H1 (cell line): ENCODE results near the gene ELAVL2. TPM values are rescaled to one million over a fixed set of nuclear protein-coding genes. Genes with fewer than 3 reads are reported as not detected.

ENCODE experiments used
- CTCF ChIA-PET: fragments of 300-600 bp; sonication (Branson Sonifier 250); formaldehyde crosslinking; loops from one replicate; lab custom pipeline; 2021; ENCODE audit not compliant: partially characterized antibody; lab: Charles Lee
- POLR2A ChIA-PET: fragments of 300-600 bp; sonication (Branson Sonifier 250); formaldehyde crosslinking; loops from one replicate; lab custom pipeline; 2021; ENCODE audit warnings: inconsistent platforms; ENCODE audit not compliant: partially characterized antibody; lab: Charles Lee
- DNase-seq, 2 experiments: peaks; one replicate each; pipeline versions ENCODE4 v3.0.0 to v3.0.0-alpha.2; 2010 to 2022; ENCODE audit warnings: low spot score in 2 of 2, low read depth in 1 of 2, mixed read lengths in 1 of 2
- FAIRE-seq: peaks from 2 replicates; lab custom pipeline; 2011; peaks lifted over from hg19 to GRCh38; lab: Jason Lieb, UNC
- H2AFZ ChIP-seq: 2 replicates; pipeline ENCODE4 v1.8.1; 2012; ENCODE audit warnings: low read length, inconsistent platforms
- H2AK5ac ChIP-seq: 2 replicates; pipeline ENCODE4 v1.6.1; 2013; ENCODE audit warnings: low read depth, low read length
- H2BK120ac ChIP-seq: replicated peaks from 2 replicates; pipeline ENCODE3; 2013; ENCODE audit warnings: low read depth, low read length, inconsistent platforms
- H2BK12ac ChIP-seq: 2 replicates; pipeline ENCODE4 v1.6.1; 2013; ENCODE audit warnings: low read depth, low read length
- H2BK15ac ChIP-seq: 2 replicates; pipeline ENCODE4 v1.6.1; 2013; ENCODE audit warnings: low read length
- H2BK20ac ChIP-seq: 2 replicates; pipeline ENCODE4 v1.6.1; 2013; ENCODE audit warnings: low read length
- H2BK5ac ChIP-seq: 2 replicates; pipeline ENCODE4 v1.6.1; 2013; ENCODE audit warnings: low read depth, low read length
- H3K14ac ChIP-seq: 2 replicates; pipeline ENCODE4 v1.6.1; 2013; ENCODE audit warnings: inconsistent platforms; ENCODE audit not compliant: insufficient read length
- H3K18ac ChIP-seq: 2 replicates; pipeline ENCODE4 v1.6.1; 2013; ENCODE audit warnings: low read length; ENCODE audit errors: extremely low read depth
- H3K23ac ChIP-seq: 2 replicates; pipeline ENCODE4 v1.6.1; 2013; ENCODE audit warnings: inconsistent platforms; ENCODE audit not compliant: insufficient read length
- H3K23me2 ChIP-seq: 2 replicates; pipeline ENCODE4 v1.6.1; 2013; ENCODE audit warnings: low read depth, low read length
- H3K27ac ChIP-seq: 2 replicates; pipeline ENCODE4 v1.6.1; 2011; ENCODE audit warnings: low read depth, low read length, inconsistent platforms
- H3K27me3 ChIP-seq, 4 experiments: replicated peaks in 1 of 4; 1 replicate in 1 of 4; 2 replicates in 3 of 4; pipeline versions ENCODE4 v1.6.1 to v1.8.1; 2011 to 2013; ENCODE audit warnings: low read length in 3 of 4, mild to moderate bottlenecking in 3 of 4, inconsistent platforms in 2 of 4, mixed read lengths in 2 of 4, moderate library complexity in 1 of 4; ENCODE audit not compliant: control insufficient read depth in 3 of 4, insufficient read depth in 3 of 4; ENCODE audit errors: extremely low read depth in 1 of 4
- H3K36me3 ChIP-seq, 4 experiments: 2 replicates each; pipeline versions ENCODE4 v1.6.1 to v1.8.1; 2011 to 2013; ENCODE audit warnings: mild to moderate bottlenecking in 4 of 4, low read length in 3 of 4, moderate library complexity in 2 of 4, control low read depth in 1 of 4, inconsistent platforms in 1 of 4; ENCODE audit not compliant: insufficient read depth in 4 of 4, control insufficient read depth in 2 of 4
- H3K4ac ChIP-seq: replicated peaks from 2 replicates; pipeline ENCODE3; 2013; ENCODE audit warnings: low read length, low read depth, mixed read lengths, inconsistent platforms; ENCODE audit not compliant: insufficient read length
- H3K4me1 ChIP-seq, 4 experiments: replicated peaks in 1 of 4; 1 replicate in 1 of 4; 2 replicates in 3 of 4; pipeline versions ENCODE4 v1.6.1 to v1.8.1; 2011 to 2013; ENCODE audit warnings: low read length in 3 of 4, inconsistent platforms in 2 of 4, mixed read lengths in 1 of 4; ENCODE audit not compliant: insufficient read depth in 4 of 4, control insufficient read depth in 3 of 4
- H3K4me2 ChIP-seq, 2 experiments: 2 replicates each; pipeline versions ENCODE4 v1.6.1 to v1.8.1; 2011 to 2013; ENCODE audit warnings: low read depth in 2 of 2, low read length in 2 of 2, control low read depth in 1 of 2, inconsistent platforms in 1 of 2, mild to moderate bottlenecking in 1 of 2; ENCODE audit not compliant: insufficient read depth in 1 of 2
- H3K4me3 ChIP-seq, 4 experiments: fragments of 200-600, 300-600 bp in 1 of 4; sonication (generic), shearing (Covaris generic), sonication (Bioruptor Twin) in 1 of 4; 2 replicates each; pipeline versions ENCODE4 v1.5.1 to v1.8.1; 2011 to 2016; ENCODE audit warnings: low read length in 4 of 4, low read depth in 3 of 4, control low read depth in 2 of 4, inconsistent platforms in 2 of 4, mild to moderate bottlenecking in 2 of 4, mixed read lengths in 1 of 4, moderate library complexity in 1 of 4; ENCODE audit not compliant: insufficient read depth in 2 of 4; ENCODE audit errors: extremely low read depth in 1 of 4
- H3K56ac ChIP-seq: replicated peaks from 2 replicates; pipeline ENCODE3; 2013; ENCODE audit warnings: low read depth, mild to moderate bottlenecking, mixed read lengths, low read length, inconsistent platforms; ENCODE audit not compliant: insufficient read length
- H3K79me1 ChIP-seq: 2 replicates; pipeline ENCODE4 v1.6.1; 2013; ENCODE audit warnings: low read depth, low read length, control low read depth
- H3K79me2 ChIP-seq, 2 experiments: 2 replicates each; pipeline versions ENCODE4 v1.6.1 to v1.8.1; 2012 to 2013; ENCODE audit warnings: low read length in 2 of 2, mild to moderate bottlenecking in 2 of 2, inconsistent platforms in 1 of 2; ENCODE audit not compliant: insufficient read depth in 2 of 2, control insufficient read depth in 1 of 2
- H3K9ac ChIP-seq, 4 experiments: replicated peaks in 1 of 4; 1 replicate in 1 of 4; 2 replicates in 3 of 4; pipeline versions ENCODE4 v1.6.1 to v1.8.1; 2011 to 2013; ENCODE audit warnings: low read depth in 3 of 4, low read length in 3 of 4, control low read depth in 2 of 4, mild to moderate bottlenecking in 2 of 4, moderate library complexity in 2 of 4, inconsistent platforms in 1 of 4; ENCODE audit errors: extremely low read depth in 1 of 4
- H3K9me3 ChIP-seq, 2 experiments: 2 replicates each; pipeline versions ENCODE4 v1.6.1 to v1.8.1; 2012 to 2013; ENCODE audit warnings: mild to moderate bottlenecking in 2 of 2, moderate library complexity in 2 of 2, control low read depth in 1 of 2, inconsistent platforms in 1 of 2, low read depth in 1 of 2, low read length in 1 of 2, mixed read lengths in 1 of 2; ENCODE audit not compliant: insufficient read depth in 2 of 2
- H4K20me1 ChIP-seq, 2 experiments: replicated peaks in 1 of 2; 2 replicates each; pipeline versions ENCODE3 to v1.8.1; 2011 to 2013; ENCODE audit warnings: inconsistent platforms in 2 of 2, low read length in 2 of 2, mild to moderate bottlenecking in 1 of 2; ENCODE audit not compliant: insufficient read depth in 2 of 2, control insufficient read depth in 1 of 2
- H4K5ac ChIP-seq: 2 replicates; pipeline ENCODE4 v1.6.1; 2013; ENCODE audit warnings: low read length, low read depth, mixed read lengths, inconsistent platforms; ENCODE audit not compliant: insufficient read length
- H4K8ac ChIP-seq: 2 replicates; pipeline ENCODE4 v1.8.0; 2013; ENCODE audit warnings: mild to moderate bottlenecking, moderate library complexity, low read length, inconsistent platforms; ENCODE audit not compliant: insufficient read depth; ENCODE audit errors: extremely low read depth
- H4K91ac ChIP-seq: replicated peaks from 2 replicates; pipeline ENCODE3; 2013; ENCODE audit warnings: low read length, mixed read lengths, inconsistent platforms; ENCODE audit not compliant: insufficient read length
- CBX8 ChIP-seq: fragments of 300-800, 300-1000 bp; sonication (generic); IDR thresholded peaks from 2 replicates; pipeline ENCODE4 v1.7.1; 2016; ENCODE audit warnings: low read depth, low read length, borderline replicate concordance
- CHD2 ChIP-seq: IDR thresholded peaks from 2 replicates; pipeline ENCODE4 v1.6.1; 2012; ENCODE audit warnings: low read length, improper control_type of control experiment
- CTBP2 ChIP-seq: IDR thresholded peaks from 2 replicates; pipeline ENCODE4 v1.7.0; 2011; ENCODE audit warnings: borderline replicate concordance, mild to moderate bottlenecking, moderate library complexity, mixed read lengths, low read length; ENCODE audit not compliant: insufficient read depth, insufficient read length
- GABPA ChIP-seq: IDR thresholded peaks from 2 replicates; pipeline ENCODE4 v1.6.1; 2011; ENCODE audit warnings: mild to moderate bottlenecking, low read length, moderate library complexity, borderline replicate concordance; ENCODE audit not compliant: insufficient read depth
- HDAC2 ChIP-seq, 2 experiments: fragments of 300-600 bp in 1 of 2; sonication (generic) in 1 of 2; IDR thresholded peaks; 2 replicates each; pipeline ENCODE4 v1.6.1; 2011 to 2012; ENCODE audit warnings: low read depth in 2 of 2, low read length in 2 of 2, mild to moderate bottlenecking in 2 of 2, moderate library complexity in 2 of 2, borderline replicate concordance in 1 of 2, inconsistent platforms in 1 of 2
- JUN ChIP-seq: IDR thresholded peaks from 2 replicates; pipeline ENCODE4 v1.6.1; 2011; ENCODE audit warnings: low read depth, mild to moderate bottlenecking, improper control_type of control experiment, low read length
- PHF8 ChIP-seq: fragments of 200-600 bp; sonication (generic); conservative IDR thresholded peaks from 2 replicates; pipeline ENCODE4 v1.7.1; 2012; ENCODE audit warnings: low read depth, mild to moderate bottlenecking, inconsistent platforms, low read length, moderate library complexity
- SAP30 ChIP-seq: fragments of 300-600 bp; sonication (generic); IDR thresholded peaks from 2 replicates; pipeline ENCODE4 v1.7.1; 2012; ENCODE audit warnings: low read length, moderate library complexity, mild to moderate bottlenecking, inconsistent platforms; ENCODE audit not compliant: insufficient read depth, insufficient replicate concordance
- SIX5 ChIP-seq: IDR thresholded peaks from 2 replicates; pipeline ENCODE4 v1.6.1; 2011; ENCODE audit warnings: mild to moderate bottlenecking, low read depth, low read length
- SP4 ChIP-seq: IDR thresholded peaks from 2 replicates; pipeline ENCODE4 v1.6.1; 2012; ENCODE audit warnings: low read length, inconsistent platforms
- TBP ChIP-seq: IDR thresholded peaks from 2 replicates; pipeline ENCODE4 v1.6.1; 2011; ENCODE audit warnings: low read depth, low read length, improper control_type of control experiment
- USF2 ChIP-seq: IDR thresholded peaks from 2 replicates; pipeline ENCODE4 v1.6.1; 2011; ENCODE audit warnings: low read length, improper control_type of control experiment
- WGBS, 2 experiments: shearing (Covaris generic) in 1 of 2; methylation state at CpG; one replicate each; pipeline versions ENCODE4 v1.1.6 to v1.1.7; 2013 to 2015; ENCODE audit warnings: low lambda C conversion rate in 2 of 2, mixed read lengths in 2 of 2, inconsistent platforms in 1 of 2, low coverage in 1 of 2, missing lambda C conversion rate in 1 of 2; ENCODE audit not compliant: insufficient replicate concordance in 2 of 2, insufficient coverage in 1 of 2, insufficient read length in 1 of 2; ENCODE audit errors: extremely low coverage in 1 of 2, missing lambda C conversion rate in 1 of 2; 5-methylcytosine and 5-hydroxymethylcytosine counted together
- polyA plus RNA-seq, 7 experiments: library from polyadenylated mRNA; depleted of rRNA in 3 of 7; stranded (reverse) in 5 of 7; unstranded in 2 of 7; fragments of >200 nt in 5 of 7; fragments of 200-250 nt in 2 of 7; gene quantifications; 1 replicate in 5 of 7; 2 replicates in 1 of 7; 4 replicates in 1 of 7; pipeline versions ENCODE4 v1.2.1 to v1.2.3, GENCODE V29; 2011 to 2013; ENCODE audit warnings: missing spikeins in 2 of 7, mixed read lengths in 2 of 7
- total RNA-seq: library from RNA; stranded (reverse); fragmentation: NEBNext Ultra II Directional; extraction: Animal tissue kit (Norgen Biotek cat#: 25700); gene quantifications from 2 replicates; pipeline ENCODE4 v1.2.1, GENCODE V29; 2021

The ELAVL2 gene
- total and polyA plus RNA-seq, 2 of the 8 experiments (the other 6 are each of a cell fraction or from before 2014, with no cell fraction given), result 4.9 to 21.9 TPM

GRCh38 chr9:23823269-23823668 lies 2.8 kb downstream of the ELAVL2 start:
- Histone ChIP-seq H3K9me3 (no peaks in the 10 kb centered on the region), H3K56ac (no peak overlapping the region), H3K27me3 (peaks cover 5 to 28% (median 17%) of the 10 kb centered on the region in 4 experiments; a peak in 6 of 7 replicates), H2AFZ (no peak overlapping the region), H3K9ac (no peak overlapping the region), H4K8ac (no peak overlapping the region), H3K23me2 (peaks cover 47% of the 10 kb centered on the region), H3K79me2 (peaks cover 8 to 38% of the 10 kb centered on the region in 2 experiments), H2BK20ac (no peak overlapping the region), H4K20me1 (peaks cover 3 to 17% of the 10 kb centered on the region in 2 experiments), H3K23ac (no peak overlapping the region), H2AK5ac (no peak overlapping the region), H4K91ac (no peak overlapping the region), H3K4me3 (peak overlapping the region; percentile 61 to 79 (median 66); a peak in 7 of 8 replicates), H2BK12ac (no peak overlapping the region), H4K5ac (no peak overlapping the region), H2BK15ac (no peak overlapping the region), H3K36me3 (no peaks in the 10 kb centered on the region), H2BK5ac (no peak overlapping the region), H2BK120ac (no peak overlapping the region), H3K4me1 (peaks cover 2 to 10% (median 7%) of the 10 kb centered on the region in 4 experiments; a peak in 5 of 7 replicates), H3K27ac (no peak overlapping the region), H3K4ac (no peak overlapping the region), H3K14ac (no peak overlapping the region), H3K18ac (no peak overlapping the region), H3K4me2 (peak overlapping the region; percentile 97 to 98), H3K79me1 (no peaks in the 10 kb centered on the region; the same call in 1 of the 2 replicates)
- DNase-seq (no peak), FAIRE-seq (no peak)
- ChIA-PET POLR2A (interaction anchor here (0.9 kb wide), 1 partner anchor 30 kb away, joined by 4 read pairs; no protein-coding TSS in a partner anchor), CTCF (no interaction called here)
- 12% methylated on average over 11 of the region's 11 CpGs; no CpG with 5 or more reads in 1 of the 2 experiments for WGBS, 2 experiments
- TF ChIP-seq SP4, result no peak
- no peak for TF ChIP-seq PHF8
- TF ChIP-seq CTBP2, result no peak
- TF ChIP-seq SIX5, result no peak
- TF ChIP-seq USF2, result no peak
- no peak for TF ChIP-seq CBX8
- no peak for TF ChIP-seq JUN
- no peak for TF ChIP-seq SAP30
- no peak for TF ChIP-seq TBP
- TF ChIP-seq HDAC2 (IDR thresholded peaks at IDR 0.05; ENCODE audit: borderline replicate concordance in 1 of 2, low read depth in 2 of 2, low read length in 2 of 2), result no peak
- TF ChIP-seq GABPA, result no peak
- no peak for TF ChIP-seq CHD2
